ENCODE results near the gene SASH1. TPM values are rescaled to one million over a fixed set of nuclear protein-coding genes. Genes with fewer than 3 reads are reported as not detected.

The SASH1 gene
- total RNA-seq, 1 experiment from 2014 or later = 6.6 TPM

DNA sequence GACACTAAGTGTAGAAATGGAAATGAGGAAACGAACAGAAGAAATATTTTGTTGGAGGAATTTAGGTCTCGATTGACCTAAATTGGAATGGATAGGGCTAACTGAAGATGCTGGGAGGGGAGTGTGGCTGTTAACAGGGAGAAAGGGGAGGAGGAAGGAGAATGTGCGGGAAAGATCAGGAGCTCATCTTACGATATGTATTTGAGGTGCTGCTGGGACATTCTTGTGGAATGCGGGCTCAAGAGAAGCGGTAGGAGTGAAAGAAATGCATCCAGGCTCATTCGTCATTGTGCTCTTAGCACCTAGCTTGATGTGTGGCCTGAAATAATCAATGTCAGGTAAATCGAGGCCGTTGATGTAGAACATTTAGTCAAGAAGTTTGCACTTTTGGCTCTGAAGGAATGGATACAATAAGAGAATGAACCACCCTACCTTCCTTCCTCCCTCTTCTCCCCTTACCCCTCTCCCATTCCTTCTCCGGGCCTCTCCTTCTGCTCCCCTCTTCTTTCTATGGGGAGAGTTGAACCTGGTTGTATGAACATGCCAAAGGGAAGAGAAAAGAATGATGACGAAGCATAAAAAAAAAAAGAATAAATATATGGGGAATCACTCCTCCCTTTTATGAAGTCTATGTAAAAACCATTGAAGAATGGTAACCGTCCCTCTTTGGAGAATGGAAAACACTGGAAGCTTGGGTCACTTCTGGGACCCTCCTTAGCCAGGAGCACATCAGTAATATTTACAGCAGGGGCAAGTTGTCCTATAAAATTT lies 70.9 kb downstream of the SASH1 start:
- H3K4me1 ChIP-seq (ENCODE audit: control insufficient read depth, insufficient read depth, low read length) = no peaks in the 10 kb centered on the region
- H3K36me3 ChIP-seq (ENCODE audit: control insufficient read depth, insufficient read depth, low read length) = no peaks in the 10 kb centered on the region
- no peak overlapping the region for H3K4me3 ChIP-seq (ENCODE audit: low read depth in 2 of 2, low read length in 2 of 2)
- H3K27me3 ChIP-seq (ENCODE audit: control insufficient read depth, insufficient read depth, low read length) = no peaks in the 10 kb centered on the region
- POLR2A ChIA-PET = no interaction called here
- no peaks in the 10 kb centered on the region for H3K9me3 ChIP-seq (ENCODE audit: control insufficient read depth, insufficient read depth, low read depth, low read length)
- in situ Hi-C loops (cut with HindIII; ENCODE audit: low pct_unique_long_range_greater_than_20kb, low sequenced_read_pairs) = no loop called here
- DNase-seq (ENCODE audit: low read depth, low spot score) (no peak), ATAC-seq (no peak)
- intact Hi-C loops (cut with micrococcal nuclease; ENCODE audit: unreplicated experiment) = no loop called here
- no peak overlapping the region for H3K27ac ChIP-seq (ENCODE audit: low read length)
- no TSS peak for BruUV-seq (replicated peaks)
- TF ChIP-seq SIN3A (IDR thresholded peaks at IDR 0.05; ENCODE audit: borderline replicate concordance, insufficient read depth, low read depth, low read length) = no peak
- TF ChIP-seq, protein P1, sequence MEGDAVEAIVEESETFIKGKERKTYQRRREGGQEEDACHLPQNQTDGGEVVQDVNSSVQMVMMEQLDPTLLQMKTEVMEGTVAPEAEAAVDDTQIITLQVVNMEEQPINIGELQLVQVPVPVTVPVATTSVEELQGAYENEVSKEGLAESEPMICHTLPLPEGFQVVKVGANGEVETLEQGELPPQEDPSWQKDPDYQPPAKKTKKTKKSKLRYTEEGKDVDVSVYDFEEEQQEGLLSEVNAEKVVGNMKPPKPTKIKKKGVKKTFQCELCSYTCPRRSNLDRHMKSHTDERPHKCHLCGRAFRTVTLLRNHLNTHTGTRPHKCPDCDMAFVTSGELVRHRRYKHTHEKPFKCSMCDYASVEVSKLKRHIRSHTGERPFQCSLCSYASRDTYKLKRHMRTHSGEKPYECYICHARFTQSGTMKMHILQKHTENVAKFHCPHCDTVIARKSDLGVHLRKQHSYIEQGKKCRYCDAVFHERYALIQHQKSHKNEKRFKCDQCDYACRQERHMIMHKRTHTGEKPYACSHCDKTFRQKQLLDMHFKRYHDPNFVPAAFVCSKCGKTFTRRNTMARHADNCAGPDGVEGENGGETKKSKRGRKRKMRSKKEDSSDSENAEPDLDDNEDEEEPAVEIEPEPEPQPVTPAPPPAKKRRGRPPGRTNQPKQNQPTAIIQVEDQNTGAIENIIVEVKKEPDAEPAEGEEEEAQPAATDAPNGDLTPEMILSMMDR (IDR thresholded peaks at IDR 0.05) = no peak
- TF ChIP-seq, protein P2, sequence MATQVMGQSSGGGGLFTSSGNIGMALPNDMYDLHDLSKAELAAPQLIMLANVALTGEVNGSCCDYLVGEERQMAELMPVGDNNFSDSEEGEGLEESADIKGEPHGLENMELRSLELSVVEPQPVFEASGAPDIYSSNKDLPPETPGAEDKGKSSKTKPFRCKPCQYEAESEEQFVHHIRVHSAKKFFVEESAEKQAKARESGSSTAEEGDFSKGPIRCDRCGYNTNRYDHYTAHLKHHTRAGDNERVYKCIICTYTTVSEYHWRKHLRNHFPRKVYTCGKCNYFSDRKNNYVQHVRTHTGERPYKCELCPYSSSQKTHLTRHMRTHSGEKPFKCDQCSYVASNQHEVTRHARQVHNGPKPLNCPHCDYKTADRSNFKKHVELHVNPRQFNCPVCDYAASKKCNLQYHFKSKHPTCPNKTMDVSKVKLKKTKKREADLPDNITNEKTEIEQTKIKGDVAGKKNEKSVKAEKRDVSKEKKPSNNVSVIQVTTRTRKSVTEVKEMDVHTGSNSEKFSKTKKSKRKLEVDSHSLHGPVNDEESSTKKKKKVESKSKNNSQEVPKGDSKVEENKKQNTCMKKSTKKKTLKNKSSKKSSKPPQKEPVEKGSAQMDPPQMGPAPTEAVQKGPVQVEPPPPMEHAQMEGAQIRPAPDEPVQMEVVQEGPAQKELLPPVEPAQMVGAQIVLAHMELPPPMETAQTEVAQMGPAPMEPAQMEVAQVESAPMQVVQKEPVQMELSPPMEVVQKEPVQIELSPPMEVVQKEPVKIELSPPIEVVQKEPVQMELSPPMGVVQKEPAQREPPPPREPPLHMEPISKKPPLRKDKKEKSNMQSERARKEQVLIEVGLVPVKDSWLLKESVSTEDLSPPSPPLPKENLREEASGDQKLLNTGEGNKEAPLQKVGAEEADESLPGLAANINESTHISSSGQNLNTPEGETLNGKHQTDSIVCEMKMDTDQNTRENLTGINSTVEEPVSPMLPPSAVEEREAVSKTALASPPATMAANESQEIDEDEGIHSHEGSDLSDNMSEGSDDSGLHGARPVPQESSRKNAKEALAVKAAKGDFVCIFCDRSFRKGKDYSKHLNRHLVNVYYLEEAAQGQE (IDR thresholded peaks at IDR 0.05; ENCODE audit: insufficient read depth in 1 of 2, low read depth in 2 of 2, low read length in 1 of 2) = no peak
- TF ChIP-seq TCF7L2 (IDR thresholded peaks at IDR 0.05; ENCODE audit: low read depth, low read length) = no peak
- TF ChIP-seq POLR2AphosphoS5 (IDR thresholded peaks at IDR 0.05; ENCODE audit: low read depth, low read length) = no peak
- CTCF ChIA-PET = no interaction called here

DNA sequence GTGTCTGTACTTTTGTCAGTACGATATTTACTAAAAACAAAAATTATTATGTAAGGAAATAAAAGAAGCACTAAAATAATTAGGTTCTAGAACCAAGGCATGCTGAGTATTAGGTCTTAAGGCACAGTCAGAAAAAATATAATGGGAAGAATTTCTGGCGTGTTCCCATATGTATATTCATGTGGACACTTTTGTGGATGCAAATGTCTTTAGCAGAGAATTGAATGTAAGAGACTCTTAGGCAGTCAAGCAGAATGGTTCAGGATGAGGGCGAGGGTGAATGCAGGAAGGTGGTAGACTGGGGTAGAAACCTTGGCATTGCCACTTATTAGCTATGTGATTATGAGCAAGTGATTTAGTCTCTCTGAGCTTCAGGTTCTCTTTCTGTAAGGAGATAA lies 71.5 kb downstream of the SASH1 start:
- TF ChIP-seq POLR2AphosphoS5 (IDR thresholded peaks at IDR 0.05; ENCODE audit: low read depth, low read length) (no peak), SIN3A (IDR thresholded peaks at IDR 0.05; ENCODE audit: borderline replicate concordance, insufficient read depth, low read depth, low read length) (no peak), TCF7L2 (IDR thresholded peaks at IDR 0.05; ENCODE audit: low read depth, low read length) (no peak)
- TF ChIP-seq, protein P2 (IDR thresholded peaks at IDR 0.05; ENCODE audit: insufficient read depth in 1 of 2, low read depth in 2 of 2, low read length in 1 of 2) = no peak
- TF ChIP-seq, protein P1 (IDR thresholded peaks at IDR 0.05) = no peak
- Histone ChIP-seq H3K27ac (ENCODE audit: low read length) (no peak overlapping the region), H3K9me3 (ENCODE audit: control insufficient read depth, insufficient read depth, low read depth, low read length) (no peaks in the 10 kb centered on the region), H3K27me3 (ENCODE audit: control insufficient read depth, insufficient read depth, low read length) (no peaks in the 10 kb centered on the region), H3K36me3 (ENCODE audit: control insufficient read depth, insufficient read depth, low read length) (no peaks in the 10 kb centered on the region), H3K4me1 (ENCODE audit: control insufficient read depth, insufficient read depth, low read length) (no peaks in the 10 kb centered on the region), H3K4me3 (ENCODE audit: low read depth in 2 of 2, low read length in 2 of 2) (no peak overlapping the region)
- intact Hi-C loops (cut with micrococcal nuclease; ENCODE audit: unreplicated experiment) (no loop called here), in situ Hi-C loops (cut with HindIII; ENCODE audit: low pct_unique_long_range_greater_than_20kb, low sequenced_read_pairs) (no loop called here)
- CTCF ChIA-PET = no interaction called here
- DNase-seq (ENCODE audit: low read depth, low spot score) (no peak), ATAC-seq (no peak)
- POLR2A ChIA-PET = no interaction called here
- BruUV-seq (replicated peaks) = no TSS peak
